HK-2 (cell line): ENCODE measurements around the gene CNOT11.
A peak's percentile ranks its signal among the peaks of the same experiment; 100 is the strongest.

ENCODE experiments used
- DNase-seq: peaks from one replicate; pipeline ENCODE4 v3.0.0-alpha.2; 2018; ENCODE audit not compliant: unreplicated experiment

The CNOT11 gene

DNA sequence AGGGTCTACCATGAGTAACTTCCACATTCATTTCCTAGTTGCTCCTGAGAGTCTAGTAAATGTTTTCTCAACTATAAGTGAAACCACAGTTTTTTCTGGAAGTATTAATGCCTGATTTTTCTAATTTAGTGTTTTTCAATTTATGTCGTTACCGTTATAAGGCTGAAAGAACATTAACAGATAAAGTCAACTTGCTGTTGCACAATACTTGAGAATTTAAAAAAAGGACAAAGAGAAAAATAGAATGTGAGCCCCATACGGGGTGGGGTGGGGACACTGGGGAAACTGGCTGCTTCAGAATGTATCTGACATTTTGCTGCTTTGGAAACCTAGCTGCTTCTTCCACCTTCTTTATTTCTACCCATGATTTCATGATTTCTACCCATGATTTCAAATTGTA, 26.2 kb downstream of the CNOT11 start:
- DNase-seq = no peak

DNA sequence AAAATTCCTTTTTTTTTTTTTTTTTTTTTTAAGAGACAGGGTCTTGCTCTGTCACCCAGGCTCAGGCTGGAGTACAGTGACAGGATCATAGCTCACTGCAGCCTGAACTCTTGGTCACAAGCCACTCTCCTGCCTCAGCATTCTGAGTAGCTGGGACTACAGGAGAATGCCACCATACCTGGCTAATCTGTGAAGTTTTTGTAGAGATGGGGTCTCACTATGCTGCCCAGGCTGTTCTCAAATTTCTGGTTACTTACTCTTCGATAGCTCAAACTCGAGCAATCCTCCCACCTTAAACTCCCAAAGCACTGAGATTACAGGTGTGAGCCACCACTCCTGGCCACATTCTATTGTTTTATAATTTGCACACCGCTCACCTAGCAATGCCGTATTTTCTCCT, 28.8 kb downstream of the CNOT11 start:
- no peak for DNase-seq

DNA sequence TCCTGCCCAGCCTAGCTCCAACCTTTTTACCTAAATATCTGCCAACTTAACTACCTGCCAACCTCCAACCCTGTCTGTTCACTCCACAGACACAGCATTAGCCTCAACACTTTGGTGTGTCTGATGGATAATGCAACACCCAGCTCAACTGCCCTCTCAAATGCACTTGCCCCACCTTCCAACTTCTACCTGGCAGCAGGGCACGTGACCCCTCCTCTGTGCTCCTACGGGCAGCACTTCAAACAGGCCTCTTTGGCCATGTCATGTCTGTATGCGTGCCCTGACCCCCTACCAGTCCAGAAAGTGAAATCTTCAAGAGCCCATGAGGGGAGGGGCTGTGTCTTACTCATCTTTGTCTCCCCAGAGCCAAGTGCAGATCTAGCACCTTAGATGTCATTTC, 30.3 kb downstream of the CNOT11 start:
- no peak for DNase-seq

DNA sequence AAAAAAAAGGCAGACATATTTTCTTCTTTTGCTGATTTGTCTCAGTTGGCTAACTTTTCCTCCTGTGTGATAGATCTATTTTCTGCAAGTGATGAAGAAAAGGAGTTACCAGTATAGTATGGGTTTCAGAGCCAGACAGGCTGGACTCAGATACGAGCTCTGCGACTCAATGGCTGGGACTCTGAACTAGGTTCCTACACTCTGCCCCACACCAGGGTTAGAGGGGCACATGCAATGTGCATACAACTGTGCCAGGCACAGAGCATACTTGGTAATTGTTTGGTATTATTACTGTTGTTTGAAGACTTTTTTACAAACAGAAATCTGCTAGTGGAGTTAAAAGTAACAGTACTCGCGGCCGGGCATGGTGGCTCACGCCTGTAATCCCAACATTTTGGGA, 34.0 kb downstream of the CNOT11 start:
- DNase-seq = no peak

DNA sequence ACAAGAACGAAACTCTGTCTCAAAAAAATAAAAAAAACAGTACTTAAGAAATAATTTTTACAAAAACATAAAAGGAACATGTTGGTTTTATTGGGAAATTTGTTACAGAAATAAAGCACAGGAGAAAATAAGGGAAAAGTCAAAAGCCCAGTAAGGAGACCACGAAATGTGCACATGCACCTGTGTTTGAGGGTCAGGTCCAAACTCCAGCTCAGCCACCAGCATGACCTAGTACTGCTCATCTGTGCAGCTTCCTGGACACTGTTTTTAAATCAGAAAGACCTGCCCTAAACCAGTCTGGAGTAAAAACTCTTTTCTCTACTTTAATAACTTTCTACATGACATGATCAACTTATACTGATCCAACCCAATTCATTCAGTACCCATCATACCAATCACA, 34.6 kb downstream of the CNOT11 start:
- DNase-seq = no peak

DNA sequence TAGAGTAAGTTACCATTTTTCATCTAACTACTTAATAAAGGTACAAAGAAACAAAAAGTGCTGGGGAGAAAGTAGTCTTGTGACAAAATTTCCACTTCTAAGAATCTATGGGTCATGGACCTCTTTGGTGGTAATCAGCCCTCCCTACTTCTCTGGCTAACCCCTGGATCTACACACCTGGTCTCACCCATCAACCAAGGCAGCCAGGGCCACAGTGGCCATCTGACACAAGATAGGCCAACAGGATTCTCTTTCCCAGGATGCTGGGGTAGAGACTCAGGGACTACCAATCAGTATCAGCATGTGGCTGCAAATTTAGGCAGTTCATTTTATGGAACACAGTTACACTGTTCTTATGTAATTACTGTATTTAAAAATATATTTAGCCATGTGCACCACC, 38.0 kb downstream of the CNOT11 start:
- DNase-seq = no peak

DNA sequence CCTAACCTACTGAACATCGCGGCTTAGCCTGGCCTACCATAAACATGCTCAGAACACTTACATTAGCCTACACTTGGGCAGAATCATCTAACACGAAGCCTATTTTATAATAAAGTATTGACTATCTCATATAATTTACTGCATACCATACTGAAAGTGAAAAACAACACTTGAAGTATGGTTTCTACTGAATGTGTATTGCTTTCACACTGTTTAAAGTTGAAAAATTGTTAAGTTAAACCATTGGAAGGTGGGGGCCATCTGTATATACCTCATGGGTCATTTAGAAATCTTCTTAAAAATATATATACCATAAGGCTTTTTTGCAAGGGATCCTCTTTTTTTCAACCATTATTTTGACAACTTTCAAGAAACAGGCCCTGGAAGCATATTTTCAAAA, 39.3 kb downstream of the CNOT11 start:
- DNase-seq = no peak

DNA sequence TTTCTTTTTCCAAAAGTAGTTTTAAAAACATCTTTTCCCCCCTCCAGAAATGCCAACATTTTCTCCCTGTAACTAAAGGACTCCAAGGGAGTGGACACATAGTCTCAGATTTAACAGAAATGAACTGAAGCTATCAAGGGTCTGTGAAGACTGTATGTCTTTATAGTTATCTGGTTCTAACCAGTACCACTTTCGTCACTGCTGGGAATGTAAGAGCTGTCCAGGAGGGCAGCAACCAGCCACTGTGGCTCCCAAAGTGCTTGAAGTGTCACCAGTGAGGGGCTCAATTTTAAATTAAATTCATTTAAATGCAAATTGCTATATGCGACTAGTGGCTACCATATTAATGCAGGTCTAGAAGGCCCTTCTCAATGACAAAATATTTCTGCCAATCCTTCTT, 40.9 kb downstream of the CNOT11 start:
- DNase-seq = no peak

DNA sequence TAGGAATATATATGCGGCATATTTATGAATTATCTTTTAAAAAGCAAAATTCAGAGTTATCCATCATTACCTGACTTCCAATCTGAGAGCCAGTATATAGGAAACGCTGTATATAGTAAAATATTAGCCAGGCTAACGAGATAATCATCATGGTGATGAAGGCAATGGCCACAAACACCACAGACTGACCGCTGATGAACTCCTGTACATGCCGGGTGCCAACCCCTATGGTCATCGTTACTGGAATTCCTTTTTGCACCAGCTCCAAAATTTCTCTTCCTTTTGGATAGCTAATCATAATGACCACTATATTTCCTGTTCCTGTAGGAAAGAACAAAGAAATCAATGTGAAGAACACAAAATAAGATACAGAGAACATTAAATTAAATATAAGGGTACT, 42.2 kb downstream of the CNOT11 start:
- DNase-seq = no peak

DNA sequence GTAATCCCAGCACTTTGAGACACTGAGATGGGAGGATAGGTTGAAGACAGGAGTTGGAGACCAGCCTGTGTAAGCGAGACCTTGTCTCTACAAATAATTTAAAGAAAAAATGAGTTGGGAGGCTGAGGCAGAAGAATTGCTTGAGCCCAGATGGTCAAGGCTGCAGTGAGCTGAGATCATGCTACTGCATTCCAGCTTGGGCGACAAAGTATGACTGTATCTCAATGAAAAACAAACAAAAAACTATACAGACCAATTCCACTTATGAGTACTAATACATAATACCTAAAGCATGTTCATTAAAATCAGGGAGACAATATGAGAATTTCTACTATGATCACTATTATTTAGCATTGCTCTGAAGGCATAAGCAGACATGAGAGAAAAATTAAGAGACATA, 43.2 kb downstream of the CNOT11 start:
- no peak for DNase-seq

DNA sequence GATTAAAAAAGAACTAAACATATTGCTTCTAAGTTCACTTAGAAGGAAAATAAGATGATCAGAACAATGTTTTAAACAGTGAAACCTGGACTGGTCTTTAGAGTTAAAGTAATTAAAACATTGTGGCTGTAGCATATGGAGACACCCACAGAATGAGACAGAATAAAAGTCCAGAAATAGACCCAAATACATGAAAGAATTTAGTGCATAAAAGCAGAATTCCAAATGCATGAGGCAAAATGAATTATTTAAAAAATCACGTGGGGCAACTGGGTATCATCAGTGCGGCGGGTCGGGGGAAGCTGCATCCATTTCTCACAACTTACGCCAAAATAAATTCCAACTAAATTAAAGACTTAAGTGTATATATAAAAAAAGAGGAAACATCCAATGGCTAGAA, 43.7 kb downstream of the CNOT11 start:
- DNase-seq = no peak

DNA sequence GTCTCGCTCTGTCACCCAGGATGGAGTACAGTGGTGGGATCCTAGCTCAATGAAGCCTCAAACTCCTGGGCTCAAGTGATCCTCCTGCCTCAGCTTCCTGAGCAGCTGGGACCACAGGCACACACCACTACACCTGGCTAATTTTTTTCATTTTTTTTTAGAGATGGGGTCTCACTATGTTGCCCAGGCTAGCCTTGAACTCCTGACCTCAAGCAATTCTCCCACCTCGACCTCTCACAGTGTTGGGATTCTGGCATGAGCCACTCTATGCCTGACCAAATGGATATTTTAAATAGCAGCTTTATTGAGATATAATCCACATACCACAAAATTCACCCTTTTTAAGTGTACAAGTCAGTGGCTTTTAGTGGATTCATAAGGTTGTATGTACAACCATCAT, 44.7 kb downstream of the CNOT11 start:
- DNase-seq = no peak

DNA sequence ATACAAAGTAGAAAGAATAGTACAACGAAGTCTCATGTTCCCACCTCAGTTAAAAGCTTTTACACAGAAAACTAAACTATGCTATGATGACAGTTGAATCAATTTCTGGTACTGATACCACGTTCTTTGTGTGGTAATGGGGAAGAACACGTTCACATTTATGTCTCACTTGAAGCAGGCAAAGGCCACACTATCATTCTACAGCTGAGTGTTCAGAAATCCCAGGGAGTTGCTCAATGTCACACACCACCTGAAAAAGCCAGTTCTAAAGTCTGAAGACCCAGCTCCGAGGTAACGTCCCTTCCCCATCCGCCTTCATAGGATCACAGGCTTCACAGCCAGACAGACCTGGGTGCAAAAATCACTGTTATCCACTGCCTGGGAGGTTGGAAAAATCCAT, 46.9 kb downstream of the CNOT11 start:
- DNase-seq = no peak

DNA sequence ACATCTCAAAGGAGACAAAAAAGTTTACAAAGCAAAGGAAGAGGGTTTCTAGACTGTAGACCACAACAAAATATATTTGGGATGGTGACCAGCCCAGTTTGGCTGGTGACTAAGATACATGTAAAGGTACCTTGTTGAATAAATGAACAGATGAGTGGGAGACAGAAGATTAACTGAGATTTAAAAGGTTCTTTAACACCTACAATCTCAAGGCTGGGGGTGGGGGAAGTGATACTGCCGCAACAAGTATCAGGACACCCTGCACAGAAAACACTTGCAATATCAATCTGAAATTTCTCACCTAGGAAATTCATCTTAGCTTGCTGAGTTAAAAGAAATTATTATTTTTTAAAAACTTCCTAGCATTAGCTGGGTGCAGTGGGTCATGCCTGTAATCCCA, 47.5 kb downstream of the CNOT11 start:
- no peak for DNase-seq

DNA sequence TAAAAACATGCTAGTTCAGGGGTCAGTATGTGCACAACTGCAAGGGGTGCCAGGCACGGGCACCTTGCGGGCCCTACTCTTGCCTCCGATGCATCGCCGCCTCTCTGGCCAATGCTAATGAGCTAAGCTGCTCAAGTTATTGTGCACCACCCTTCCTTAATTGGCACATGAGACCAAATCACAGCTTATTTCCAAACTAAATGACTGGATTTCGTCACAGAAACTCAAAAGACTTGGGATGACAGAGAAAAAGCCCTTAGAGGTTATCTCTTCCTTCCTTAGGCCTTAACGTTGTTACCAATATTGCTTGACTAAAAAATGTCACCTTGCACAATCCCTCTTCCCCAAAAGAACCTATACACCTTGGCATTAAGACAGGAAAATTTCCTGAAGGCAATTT, 48.1 kb downstream of the CNOT11 start:
- no peak for DNase-seq

DNA sequence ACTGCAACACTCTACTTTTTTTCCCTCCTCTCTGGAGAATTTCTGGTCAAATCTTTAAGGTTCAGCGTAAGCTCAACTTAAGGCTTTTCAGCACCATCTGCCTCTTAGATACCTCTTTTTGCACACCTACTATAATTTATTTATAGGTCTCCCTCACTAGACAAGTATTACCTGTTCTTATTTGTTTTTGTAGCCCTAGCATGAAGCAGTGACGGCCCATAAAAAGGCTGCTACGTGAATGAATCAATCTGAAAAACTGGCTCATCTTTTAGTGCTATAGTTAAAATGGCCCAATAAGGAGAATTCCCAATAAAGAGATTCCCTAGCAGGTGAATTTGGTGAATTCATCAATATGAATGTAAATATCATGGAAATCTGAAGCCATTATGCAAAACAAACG, 49.3 kb downstream of the CNOT11 start:
- no peak for DNase-seq

DNA sequence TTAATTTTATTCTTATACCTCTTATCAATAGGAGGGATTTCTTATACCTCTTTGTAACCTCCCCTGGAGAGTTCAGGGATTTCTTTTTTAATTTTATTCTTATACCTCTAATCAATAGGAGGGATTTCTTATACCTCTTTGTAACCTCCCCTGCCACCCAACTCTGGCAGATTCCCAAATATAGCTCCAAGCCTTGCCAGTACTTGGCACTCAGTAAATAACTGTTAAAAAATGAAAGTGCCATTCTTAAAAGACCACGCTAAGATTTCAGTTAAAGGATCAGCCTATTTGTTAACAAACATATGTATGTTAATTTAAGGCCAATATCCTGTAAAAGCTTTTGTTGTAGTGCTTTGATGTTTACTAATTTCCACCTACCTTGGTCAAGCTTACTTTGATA, 51.0 kb downstream of the CNOT11 start:
- no peak for DNase-seq

DNA sequence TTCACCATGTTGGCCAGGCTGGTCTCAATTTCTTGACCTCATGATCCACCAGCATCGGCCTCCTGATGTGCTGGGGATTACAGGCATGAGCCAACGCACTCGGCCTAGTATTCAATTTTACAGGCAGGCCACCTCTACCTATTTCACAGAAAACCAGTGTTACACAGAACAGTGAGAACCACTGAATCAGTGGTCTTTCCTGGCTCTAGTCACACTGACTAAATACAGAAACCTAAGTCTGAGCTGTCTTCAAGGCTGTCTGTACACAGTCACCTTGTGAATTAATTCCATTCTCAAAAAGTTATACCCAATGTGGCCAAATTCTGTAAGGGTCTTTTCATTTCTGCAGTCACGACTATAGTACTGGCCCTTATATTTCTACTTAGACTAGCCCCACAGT, 52.3 kb downstream of the CNOT11 start:
- DNase-seq = no peak

DNA sequence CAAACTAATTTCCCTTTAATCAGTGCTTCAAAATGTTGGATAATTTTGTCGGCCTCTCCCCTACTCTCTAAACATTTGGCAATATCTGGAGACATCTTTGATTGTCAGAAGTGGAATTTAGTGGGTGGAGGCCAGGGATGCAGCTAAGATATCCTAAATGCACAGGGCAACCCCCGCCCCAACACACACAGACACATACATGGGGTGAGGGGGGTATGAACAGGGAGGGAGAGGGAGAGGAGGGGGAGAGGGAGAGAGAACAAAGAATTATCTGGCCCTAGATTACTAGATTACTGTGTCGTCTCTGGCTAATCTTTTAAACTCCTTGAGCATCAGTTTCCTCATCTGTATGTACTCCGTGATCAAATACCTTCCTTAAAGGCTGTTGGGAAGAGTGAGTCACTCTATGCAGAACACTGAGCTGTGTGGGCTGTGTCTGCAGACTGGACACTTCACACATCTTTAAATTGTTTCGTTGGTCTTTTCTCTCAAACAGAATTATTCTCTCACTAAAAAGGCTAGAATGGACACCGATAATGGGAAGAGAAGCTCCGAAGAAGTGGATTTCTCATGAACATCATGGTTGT, 52.9 kb downstream of the CNOT11 start:
- DNase-seq = no peak

DNA sequence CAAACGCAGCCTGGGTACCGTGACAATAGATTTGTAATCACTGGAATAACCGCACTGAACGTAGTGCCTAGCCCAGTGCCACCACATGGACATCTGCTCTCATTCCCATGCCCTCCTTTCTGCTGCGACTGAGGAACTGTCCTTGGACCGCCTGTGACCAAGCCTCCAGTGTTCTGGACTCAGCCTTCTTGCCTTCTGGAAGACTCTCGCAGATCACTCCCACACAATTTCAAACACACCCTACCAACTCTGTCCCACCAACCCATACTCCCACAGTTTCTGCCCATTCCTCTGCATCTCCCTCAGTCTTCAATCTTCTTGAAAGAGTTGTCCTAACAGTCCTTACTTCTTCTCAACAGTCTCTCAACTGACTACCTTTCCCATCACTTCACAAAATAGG, 53.7 kb downstream of the CNOT11 start:
- DNase-seq = no peak

DNA sequence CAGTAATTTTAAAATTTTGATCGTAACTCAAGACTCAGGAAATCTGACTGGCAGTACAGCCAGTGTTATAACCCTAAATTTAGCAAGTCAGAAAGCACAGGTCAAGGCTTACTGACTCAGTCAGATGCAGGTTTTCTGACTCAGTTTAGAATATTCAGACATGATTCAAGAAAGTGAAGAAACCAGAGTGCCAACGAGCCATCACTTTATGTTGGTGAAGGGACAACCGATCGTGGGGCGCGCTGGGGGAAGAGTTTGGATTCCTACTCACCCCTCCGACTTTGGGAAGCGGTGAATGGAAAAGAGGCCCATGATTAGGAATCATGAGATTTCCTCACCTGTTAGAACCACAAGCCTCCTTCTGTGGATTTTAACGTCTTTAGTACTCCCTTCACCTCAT, 54.8 kb downstream of the CNOT11 start:
- no peak for DNase-seq

DNA sequence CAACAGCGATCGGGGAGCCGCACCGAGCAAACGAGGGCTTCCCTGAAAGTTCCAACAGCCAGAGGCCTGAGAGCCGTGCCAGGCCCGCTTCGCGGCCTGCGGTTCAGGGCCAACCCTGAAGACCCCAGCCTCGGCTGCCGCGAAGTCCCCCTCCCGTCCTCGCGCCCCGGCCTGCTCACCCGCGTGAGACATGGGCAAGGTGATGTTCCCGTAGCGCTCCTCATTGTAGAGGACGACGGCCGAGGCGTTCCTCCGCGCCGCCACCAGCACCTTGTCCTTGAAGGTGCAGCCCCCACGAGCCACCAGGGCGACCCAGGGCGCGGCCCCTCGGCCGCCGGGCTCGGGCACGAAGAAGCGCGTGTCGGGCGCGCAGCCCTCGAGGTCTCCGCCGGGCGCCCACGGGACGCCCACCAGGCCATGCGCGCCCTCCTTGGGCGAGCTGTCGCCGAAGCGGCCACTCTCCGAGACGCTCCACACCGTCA, 55.3 kb downstream of the CNOT11 start:
- no peak for DNase-seq

DNA sequence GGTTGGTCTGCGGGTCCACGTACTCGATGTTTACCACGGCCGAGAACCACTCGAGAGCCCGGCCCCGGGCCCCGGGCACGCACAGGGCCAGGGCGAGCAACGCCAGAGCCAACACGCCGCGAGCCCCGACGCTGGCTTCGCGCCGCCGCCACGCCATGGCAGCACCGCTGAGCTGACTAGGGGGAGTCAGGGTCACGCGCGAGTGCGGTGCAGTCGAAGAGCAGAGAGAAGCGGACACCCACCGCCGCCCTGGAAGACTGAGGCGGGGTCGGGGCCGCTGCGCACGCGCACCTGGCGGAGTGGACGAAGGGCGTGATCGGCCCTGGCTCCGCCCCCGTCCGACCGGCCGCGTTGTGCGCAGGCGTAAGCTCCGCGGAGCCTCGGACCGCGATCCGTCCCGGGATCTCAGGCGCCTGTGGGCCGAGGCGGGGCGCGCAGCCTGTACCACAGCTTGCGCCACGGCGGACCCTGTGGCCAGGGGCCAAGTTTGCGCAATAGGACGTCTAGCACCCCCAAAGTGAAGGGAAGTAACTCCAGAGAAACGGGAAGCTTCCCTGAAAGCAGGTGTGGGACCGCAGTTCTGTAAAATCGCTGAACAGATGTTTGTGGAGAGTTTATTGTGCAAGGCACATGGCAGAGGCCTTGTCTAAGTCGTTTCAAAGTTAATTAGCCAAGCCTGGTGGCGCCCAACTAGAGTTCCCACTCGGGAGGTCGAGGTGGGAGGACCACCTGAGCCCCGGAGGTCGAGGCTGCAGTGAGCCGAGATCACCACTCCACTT, 55.9 kb downstream of the CNOT11 start, which contains the start of gene RNF149:
RNF149 (minus strand) TSS at position 270 of the 779 bp plus-strand sequence; CDS start at position 157, 113 bp downstream.
- peak; percentile 94 for DNase-seq
